Nephron progenitor cell (in vitro differentiated cells): ENCODE results near the gene TRIM44.

ENCODE experiments used
- DNase-seq: peaks from one replicate; pipeline ENCODE4 v3.0.0; 2021
- H3K27ac Mint-ChIP-seq: 2 replicates; pipeline ENCODE4 v1.8.0; 2021; ENCODE audit warnings: mild to moderate bottlenecking, moderate library complexity, mixed read lengths
- H3K27me3 Mint-ChIP-seq: 2 replicates; pipeline ENCODE4 v1.8.0; 2021; ENCODE audit warnings: mild to moderate bottlenecking, low read depth, mixed read lengths; ENCODE audit not compliant: poor library complexity
- H3K36me3 Mint-ChIP-seq: 2 replicates; pipeline ENCODE4 v1.8.0; 2021; ENCODE audit warnings: low read depth, mixed read lengths
- H3K4me1 Mint-ChIP-seq: 2 replicates; pipeline ENCODE4 v1.8.0; 2021; ENCODE audit warnings: mixed read lengths
- H3K4me3 Mint-ChIP-seq: 2 replicates; pipeline ENCODE4 v1.8.0; 2021; ENCODE audit warnings: mild to moderate bottlenecking, moderate library complexity, mixed read lengths
- H3K9me3 Mint-ChIP-seq: 2 replicates; pipeline ENCODE4 v1.8.0; 2021; ENCODE audit warnings: mild to moderate bottlenecking, moderate library complexity, mixed read lengths
- TF ChIP-seq, protein P1 (sequence below): fragments of 200-600 bp; sonication (generic); IDR thresholded peaks from 2 replicates; pipeline ENCODE4 v1.5.0; 2021; ENCODE audit warnings: antibody characterized with exemption

Gene TRIM44

DNA sequence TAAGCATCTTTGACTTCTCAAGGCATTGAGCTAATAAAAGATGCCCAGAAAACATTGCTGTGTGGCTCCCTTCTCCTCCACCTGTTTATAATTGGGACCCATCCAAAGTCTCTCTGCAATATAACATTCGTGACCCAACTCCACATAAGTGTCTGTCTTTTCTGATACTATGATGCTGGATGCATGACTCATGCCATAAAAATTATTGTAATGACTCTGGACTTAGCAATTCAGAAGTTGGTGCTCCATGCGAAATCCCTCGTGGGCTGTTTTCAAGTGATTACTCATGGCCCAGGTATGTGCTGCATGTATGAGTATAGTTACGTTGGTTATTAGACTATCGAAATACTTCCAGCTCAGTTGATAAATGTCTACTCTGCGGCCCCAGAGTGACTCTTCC lies 32.7 kb upstream of the TRIM44 start:
- Mint-ChIP-seq H3K27ac (no peak overlapping the region), H3K36me3 (peaks cover 5% of the 10 kb centered on the region), H3K27me3 (peaks cover 23% of the 10 kb centered on the region), H3K9me3 (peaks cover 14% of the 10 kb centered on the region), H3K4me1 (peaks cover 16% of the 10 kb centered on the region), H3K4me3 (no peak overlapping the region)
- TF ChIP-seq, protein P1, sequence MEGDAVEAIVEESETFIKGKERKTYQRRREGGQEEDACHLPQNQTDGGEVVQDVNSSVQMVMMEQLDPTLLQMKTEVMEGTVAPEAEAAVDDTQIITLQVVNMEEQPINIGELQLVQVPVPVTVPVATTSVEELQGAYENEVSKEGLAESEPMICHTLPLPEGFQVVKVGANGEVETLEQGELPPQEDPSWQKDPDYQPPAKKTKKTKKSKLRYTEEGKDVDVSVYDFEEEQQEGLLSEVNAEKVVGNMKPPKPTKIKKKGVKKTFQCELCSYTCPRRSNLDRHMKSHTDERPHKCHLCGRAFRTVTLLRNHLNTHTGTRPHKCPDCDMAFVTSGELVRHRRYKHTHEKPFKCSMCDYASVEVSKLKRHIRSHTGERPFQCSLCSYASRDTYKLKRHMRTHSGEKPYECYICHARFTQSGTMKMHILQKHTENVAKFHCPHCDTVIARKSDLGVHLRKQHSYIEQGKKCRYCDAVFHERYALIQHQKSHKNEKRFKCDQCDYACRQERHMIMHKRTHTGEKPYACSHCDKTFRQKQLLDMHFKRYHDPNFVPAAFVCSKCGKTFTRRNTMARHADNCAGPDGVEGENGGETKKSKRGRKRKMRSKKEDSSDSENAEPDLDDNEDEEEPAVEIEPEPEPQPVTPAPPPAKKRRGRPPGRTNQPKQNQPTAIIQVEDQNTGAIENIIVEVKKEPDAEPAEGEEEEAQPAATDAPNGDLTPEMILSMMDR: no peak
- DNase-seq: no peak

DNA sequence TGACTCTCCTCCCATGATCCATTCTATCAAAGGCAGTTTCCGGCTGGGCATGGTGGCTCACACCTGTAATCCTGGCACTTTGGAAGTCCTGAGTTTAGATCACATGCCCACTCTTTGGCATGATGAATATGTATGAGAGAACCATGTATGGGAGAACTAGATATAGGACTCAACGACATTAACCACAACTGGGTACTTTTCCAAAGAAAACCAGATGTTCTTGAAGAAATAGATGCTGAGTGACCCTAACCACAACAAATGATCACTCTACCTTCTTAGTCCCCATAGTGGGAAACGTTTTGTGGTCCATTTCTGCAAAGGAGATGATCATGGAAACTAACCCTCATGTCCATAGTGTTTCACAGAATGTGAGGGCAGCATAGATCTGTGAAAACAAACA lies 30.7 kb upstream of the TRIM44 start:
- Mint-ChIP-seq H3K27me3 (peaks cover 25% of the 10 kb centered on the region), H3K9me3 (peaks cover 14% of the 10 kb centered on the region), H3K27ac (no peak overlapping the region), H3K36me3 (peaks cover 5% of the 10 kb centered on the region), H3K4me1 (peaks cover 16% of the 10 kb centered on the region), H3K4me3 (no peak overlapping the region)
- no peak for DNase-seq
- TF ChIP-seq, protein P1: no peak

DNA sequence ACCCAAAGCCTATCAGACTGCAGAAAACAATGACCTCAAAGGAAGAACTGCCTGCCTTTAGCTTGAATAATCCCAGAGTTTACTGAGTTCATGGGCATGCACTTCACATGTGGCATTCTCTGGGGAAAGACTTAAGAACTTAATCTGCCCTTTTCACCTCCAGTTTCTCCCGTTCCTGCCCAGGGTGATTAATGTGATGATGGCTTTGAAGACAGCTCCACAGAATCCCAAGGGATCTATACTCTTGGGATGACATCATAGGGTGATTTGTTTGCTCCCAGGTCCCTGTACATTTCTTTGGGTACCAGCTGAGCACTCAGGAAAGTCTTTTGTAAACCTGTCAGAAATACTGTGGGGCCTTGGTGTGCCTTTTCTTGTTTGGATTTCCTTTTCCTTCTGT lies 30.3 kb upstream of the TRIM44 start:
- Mint-ChIP-seq H3K27me3 (peaks cover 26% of the 10 kb centered on the region), H3K4me3 (no peak overlapping the region)
- TF ChIP-seq, protein P1: no peak

DNA sequence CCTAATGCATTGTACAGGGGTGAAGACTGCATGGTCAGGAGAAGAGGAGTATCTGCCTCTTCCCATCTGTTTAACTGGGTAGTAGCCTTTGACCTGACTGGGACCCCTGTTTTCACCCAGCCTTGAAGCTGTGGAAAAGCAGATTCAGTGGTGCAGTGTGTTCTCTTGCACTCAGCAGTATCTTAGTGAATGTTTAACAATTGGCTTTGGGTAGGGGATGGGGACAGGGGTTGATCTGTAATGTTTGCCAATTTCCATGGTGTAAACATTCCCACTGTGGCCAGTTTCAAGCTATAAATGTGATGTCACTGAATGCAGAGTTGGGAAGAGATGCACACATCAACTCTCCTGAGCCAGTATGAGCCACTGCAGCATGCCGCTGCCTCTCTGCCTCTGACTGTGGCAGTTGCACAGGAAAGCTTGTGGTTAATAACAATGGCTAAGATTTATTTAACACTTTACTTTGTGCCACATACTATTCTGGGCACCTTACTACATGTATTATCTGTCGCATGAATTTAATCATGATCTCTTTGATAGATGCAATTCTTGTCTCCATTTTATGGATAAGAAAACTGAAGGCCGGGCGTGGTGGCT lies 28.6 kb upstream of the TRIM44 start:
- peaks cover 32% of the 10 kb centered on the region for H3K27me3 Mint-ChIP-seq
- no peak overlapping the region for H3K4me3 Mint-ChIP-seq
- TF ChIP-seq, protein P1: no peak
- H3K36me3 Mint-ChIP-seq: no peaks in the 10 kb centered on the region
- H3K4me1 Mint-ChIP-seq: peaks cover 23% of the 10 kb centered on the region
- H3K27ac Mint-ChIP-seq: no peak overlapping the region
- H3K9me3 Mint-ChIP-seq: peaks cover under 1% of the 10 kb centered on the region
- DNase-seq: no peak

More for the DNA sequence above, 30.3 kb upstream of the TRIM44 start:
- peaks cover 5% of the 10 kb centered on the region for H3K36me3 Mint-ChIP-seq
- DNase-seq: peak; percentile 27
- peak overlapping the region; percentile 40 for H3K27ac Mint-ChIP-seq
- peaks cover 14% of the 10 kb centered on the region for H3K9me3 Mint-ChIP-seq
- H3K4me1 Mint-ChIP-seq: peaks cover 16% of the 10 kb centered on the region

DNA sequence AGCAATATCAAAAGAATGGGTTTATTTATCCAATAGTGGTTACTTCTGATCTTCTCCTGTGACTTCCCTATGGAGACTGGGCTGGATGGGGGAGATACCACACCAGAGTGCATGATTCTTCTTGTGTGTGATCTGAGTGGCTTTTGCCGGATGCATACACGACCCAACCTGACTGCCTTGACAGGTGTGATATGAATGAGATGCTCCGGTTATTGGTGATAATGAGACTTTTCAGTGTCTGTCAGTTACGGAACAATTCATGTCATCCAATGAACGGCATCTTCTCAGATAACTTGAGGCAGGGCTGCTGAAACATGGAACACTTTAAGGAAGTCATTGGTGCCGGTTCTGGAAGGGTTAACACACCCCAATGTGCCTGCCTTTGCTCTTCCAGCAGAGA lies 26.6 kb upstream of the TRIM44 start:
- H3K36me3 Mint-ChIP-seq: no peaks in the 10 kb centered on the region
- no peak overlapping the region for H3K27ac Mint-ChIP-seq
- TF ChIP-seq, protein P1: no peak
- peaks cover 25% of the 10 kb centered on the region for H3K4me1 Mint-ChIP-seq
- peaks cover 27% of the 10 kb centered on the region for H3K27me3 Mint-ChIP-seq
- no peaks in the 10 kb centered on the region for H3K9me3 Mint-ChIP-seq
- DNase-seq: no peak
- no peak overlapping the region for H3K4me3 Mint-ChIP-seq

DNA sequence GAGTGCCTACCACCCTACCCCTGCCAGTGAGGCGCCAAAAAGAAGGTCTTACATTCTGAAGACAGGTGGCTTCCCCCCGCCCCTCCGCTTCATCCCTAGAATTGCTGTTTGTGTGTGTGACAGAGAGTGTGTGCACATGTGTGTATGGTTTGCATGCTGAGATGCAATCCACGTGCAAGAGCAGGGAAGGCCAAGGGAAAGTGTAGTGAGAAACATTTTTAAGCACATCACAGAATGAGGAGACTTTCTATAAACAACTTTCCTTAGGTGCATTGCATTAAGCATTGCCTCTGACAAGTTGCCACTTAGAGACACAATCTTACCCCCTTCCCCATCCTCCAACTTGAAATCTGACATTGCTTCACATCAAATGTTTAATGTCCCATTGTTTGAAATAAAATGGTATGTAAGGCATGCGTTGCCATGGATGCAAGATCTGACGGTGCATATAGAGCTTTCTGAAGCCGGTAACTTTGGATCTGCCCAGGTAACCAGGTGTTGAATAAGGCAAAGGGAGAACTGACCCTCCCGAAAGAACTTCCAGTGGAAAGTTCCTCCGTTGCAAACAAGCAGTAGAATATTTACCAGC lies 22.9 kb upstream of the TRIM44 start:
- TF ChIP-seq, protein P1: no peak
- H3K4me1 Mint-ChIP-seq: peaks cover 30% of the 10 kb centered on the region
- H3K36me3 Mint-ChIP-seq: no peaks in the 10 kb centered on the region
- no peak for DNase-seq
- H3K4me3 Mint-ChIP-seq: no peak overlapping the region
- no peak overlapping the region for H3K27ac Mint-ChIP-seq
- peaks cover 25% of the 10 kb centered on the region for H3K27me3 Mint-ChIP-seq
- H3K9me3 Mint-ChIP-seq: no peaks in the 10 kb centered on the region
